Breast epithelium (tissue), 4 donors: ENCODE measurements around the gene SGTA. TPM values are rescaled to one million over a fixed set of nuclear protein-coding genes. Genes with fewer than 3 reads are reported as not detected.

Source experiments
- DNase-seq, 2 donors: peaks; one replicate each; pipeline ENCODE4 v3.0.0-alpha.2; 2019; ENCODE audit warnings: low spot score in 2 of 2
- H3K27ac ChIP-seq, 2 donors: fragments of 200-600 bp; sonication (generic) in 1 of 2; one replicate each; pipeline ENCODE4 v1.5.1; 2016 to 2019; ENCODE audit warnings: mild to moderate bottlenecking in 1 of 2
- H3K27me3 ChIP-seq, 2 donors: fragments of 200-600 bp; sonication (generic) in 1 of 2; one replicate each; pipeline versions ENCODE4 v1.5.1 to v1.6.0; 2017 to 2019; ENCODE audit warnings: control low read depth in 1 of 2, mild to moderate bottlenecking in 1 of 2
- H3K36me3 ChIP-seq: fragments of 200-600 bp; one replicate; pipeline ENCODE4 v1.5.1; 2019
- H3K4me1 ChIP-seq, 2 donors: fragments of 200-600 bp; sonication (generic); one replicate each; pipeline ENCODE4 v1.5.1; 2016 to 2019; ENCODE audit warnings: control low read depth in 1 of 2
- H3K4me3 ChIP-seq, 3 donors: fragments of 200-600 bp; sonication (generic); 1 replicate in 2 of 3; 2 replicates in 1 of 3; pipeline ENCODE4 v1.5.1; 2016 to 2019; ENCODE audit warnings: mild to moderate bottlenecking in 3 of 3, moderate library complexity in 2 of 3
- H3K9me3 ChIP-seq, 2 donors: fragments of 200-600 bp; sonication (generic) in 1 of 2; one replicate each; pipeline ENCODE4 v1.5.1; 2016 to 2019; ENCODE audit warnings: control low read depth in 1 of 2
- CTCF ChIP-seq, 3 donors: fragments of 450-650 bp; IDR thresholded peaks; one replicate each; pipeline ENCODE4 v1.5.1; 2016 to 2017; ENCODE audit warnings: antibody characterized with exemption in 3 of 3, mild to moderate bottlenecking in 3 of 3, moderate library complexity in 3 of 3
- POLR2A ChIP-seq: fragments of 450-650 bp; IDR thresholded peaks from one replicate; pipeline ENCODE4 v1.6.1; 2016; ENCODE audit warnings: antibody characterized with exemption, mild to moderate bottlenecking, moderate library complexity
- POLR2AphosphoS5 ChIP-seq, 3 donors: sonication (generic); formaldehyde crosslinking; IDR thresholded peaks; one replicate each; pipeline ENCODE4 v1.6.1; 2017; ENCODE audit warnings: antibody characterized with exemption in 3 of 3
- intact Hi-C: fragments of 100-400 bp; cut with DNase I; formaldehyde crosslinking; loops from one replicate; pipeline ENCODE4 v1.15.1; 2023; ENCODE audit warnings: low total_unique reads
- total RNA-seq, 3 donors: library from RNA; depleted of rRNA; stranded (reverse); fragments of >200 nt; gene quantifications; one replicate each; pipeline ENCODE4 v1.1.0, GENCODE V29; 2016

Gene SGTA
- total RNA-seq, 3 donors from 2014 or later: 40.3 to 45.2 (median 42.1) TPM

- intact Hi-C loops: loop anchor here (5.0 kb wide), 1 partner anchor 461 kb away; no protein-coding TSS in a partner anchor
- Histone ChIP-seq H3K4me3 (no peak overlapping the region), H3K36me3 (no peaks in the 10 kb centered on the region), H3K27ac (no peak overlapping the region), H3K9me3 (no peaks in the 10 kb centered on the region), H3K27me3 (no peaks in the 10 kb centered on the region), H3K4me1 (no peaks in the 10 kb centered on the region)
- no peak for DNase-seq
- TF ChIP-seq POLR2AphosphoS5 (IDR thresholded peaks at IDR 0.05) (no peak), POLR2A (no peak)
Measured at GRCh38 chr19:2816641-2817040, 33.6 kb upstream of the SGTA start.

- Histone ChIP-seq H3K4me3 (no peak overlapping the region), H3K27me3 (no peaks in the 10 kb centered on the region), H3K4me1 (no peaks in the 10 kb centered on the region), H3K9me3 (no peaks in the 10 kb centered on the region), H3K27ac (no peak overlapping the region), H3K36me3 (no peaks in the 10 kb centered on the region)
- TF ChIP-seq POLR2A (no peak), CTCF (IDR thresholded peaks at IDR 0.05) (no peak), POLR2AphosphoS5 (IDR thresholded peaks at IDR 0.05) (no peak)
- no peak for DNase-seq
- intact Hi-C loops: loop anchor here (5.0 kb wide), 1 partner anchor 461 kb away; no protein-coding TSS in a partner anchor
Measured at GRCh38 chr19:2815923-2816322, 32.9 kb upstream of the SGTA start.

GRCh38 chr19:2815191-2815614 is 32.1 kb upstream of the SGTA start:
- intact Hi-C loops: loop anchor here (5.0 kb wide), 1 partner anchor 462 kb away; no protein-coding TSS in a partner anchor
- TF ChIP-seq POLR2A: no peak
- TF ChIP-seq POLR2AphosphoS5 (IDR thresholded peaks at IDR 0.05): no peak
- no peak for TF ChIP-seq CTCF (IDR thresholded peaks at IDR 0.05)
- Histone ChIP-seq H3K27ac (no peak overlapping the region), H3K9me3 (no peaks in the 10 kb centered on the region), H3K27me3 (no peaks in the 10 kb centered on the region), H3K36me3 (no peaks in the 10 kb centered on the region), H3K4me3 (no peak overlapping the region), H3K4me1 (no peaks in the 10 kb centered on the region)
- DNase-seq: no peak

- DNase-seq: no peak
- intact Hi-C loops: no loop called here
Measured at GRCh38 chr19:2814426-2814825, 31.4 kb upstream of the SGTA start.

GRCh38 chr19:2813235-2814160 is 30.4 kb upstream of the SGTA start:
- Histone ChIP-seq H3K4me1 (no peaks in the 10 kb centered on the region), H3K27ac (peak overlapping the region; percentile 75 to 87), H3K36me3 (no peaks in the 10 kb centered on the region), H3K9me3 (no peaks in the 10 kb centered on the region), H3K27me3 (no peaks in the 10 kb centered on the region), H3K4me3 (peak overlapping the region in 1 of 3 donors; percentile 5)
- no peak for TF ChIP-seq CTCF (IDR thresholded peaks at IDR 0.05)
- no peak for TF ChIP-seq POLR2A
- TF ChIP-seq POLR2AphosphoS5 (IDR thresholded peaks at IDR 0.05): no peak
- DNase-seq: peak in 1 of 2 donors; percentile 41
- intact Hi-C loops: no loop called here

More at GRCh38 chr19:2814426-2814825, 31.4 kb upstream of the SGTA start:
- Histone ChIP-seq H3K9me3 (no peaks in the 10 kb centered on the region), H3K4me1 (no peaks in the 10 kb centered on the region), H3K27me3 (no peaks in the 10 kb centered on the region), H3K4me3 (no peak overlapping the region), H3K36me3 (no peaks in the 10 kb centered on the region), H3K27ac (no peak overlapping the region)
- TF ChIP-seq POLR2A (no peak), CTCF (IDR thresholded peaks at IDR 0.05) (no peak), POLR2AphosphoS5 (IDR thresholded peaks at IDR 0.05) (no peak)
